Transverse colon (tissue), 4 donors: ENCODE measurements around the gene GABRQ.

Experiments used
- POLR2AphosphoS5 ChIP-seq, 3 donors: sonication (generic); formaldehyde crosslinking; IDR thresholded peaks; one replicate each; pipeline ENCODE4 v1.6.1; 2016; ENCODE audit warnings: antibody characterized with exemption in 3 of 3
- TF ChIP-seq, protein P1 (sequence below), 5 experiments: fragments of 200-600 bp in 3 of 5; fragments of 450-650 bp in 2 of 5; sonication (generic) in 3 of 5; IDR thresholded peaks; 1 replicate in 2 of 5; 2 replicates in 3 of 5; pipeline ENCODE4 v1.5.1; 2016 to 2017; ENCODE audit warnings: antibody characterized with exemption in 5 of 5, inconsistent platforms in 3 of 5, mild to moderate bottlenecking in 2 of 5, moderate library complexity in 1 of 5

DNA sequence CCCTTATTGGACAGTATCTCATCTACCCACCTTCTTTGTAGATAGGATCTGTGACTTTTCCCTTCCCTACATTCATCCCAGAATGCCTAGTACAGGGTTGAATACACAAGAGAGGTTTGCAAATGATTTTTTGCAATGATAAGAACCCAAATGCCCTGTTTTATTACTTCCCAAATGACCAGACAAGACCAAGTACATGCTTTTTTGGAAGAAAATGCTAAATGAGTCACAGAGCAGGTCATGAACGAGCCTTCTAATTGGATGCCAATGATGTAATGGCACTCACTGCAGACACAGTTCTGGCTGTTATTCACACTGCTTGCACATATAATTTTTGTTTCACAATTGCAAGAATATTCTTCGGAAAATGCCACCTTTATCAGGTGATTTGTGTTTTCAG, 17.8 kb upstream of the GABRQ start:
- TF ChIP-seq, protein P1, sequence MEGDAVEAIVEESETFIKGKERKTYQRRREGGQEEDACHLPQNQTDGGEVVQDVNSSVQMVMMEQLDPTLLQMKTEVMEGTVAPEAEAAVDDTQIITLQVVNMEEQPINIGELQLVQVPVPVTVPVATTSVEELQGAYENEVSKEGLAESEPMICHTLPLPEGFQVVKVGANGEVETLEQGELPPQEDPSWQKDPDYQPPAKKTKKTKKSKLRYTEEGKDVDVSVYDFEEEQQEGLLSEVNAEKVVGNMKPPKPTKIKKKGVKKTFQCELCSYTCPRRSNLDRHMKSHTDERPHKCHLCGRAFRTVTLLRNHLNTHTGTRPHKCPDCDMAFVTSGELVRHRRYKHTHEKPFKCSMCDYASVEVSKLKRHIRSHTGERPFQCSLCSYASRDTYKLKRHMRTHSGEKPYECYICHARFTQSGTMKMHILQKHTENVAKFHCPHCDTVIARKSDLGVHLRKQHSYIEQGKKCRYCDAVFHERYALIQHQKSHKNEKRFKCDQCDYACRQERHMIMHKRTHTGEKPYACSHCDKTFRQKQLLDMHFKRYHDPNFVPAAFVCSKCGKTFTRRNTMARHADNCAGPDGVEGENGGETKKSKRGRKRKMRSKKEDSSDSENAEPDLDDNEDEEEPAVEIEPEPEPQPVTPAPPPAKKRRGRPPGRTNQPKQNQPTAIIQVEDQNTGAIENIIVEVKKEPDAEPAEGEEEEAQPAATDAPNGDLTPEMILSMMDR (IDR thresholded peaks at IDR 0.05) = no peak
- TF ChIP-seq POLR2AphosphoS5 (IDR thresholded peaks at IDR 0.05) = no peak
